SH-SY5Y (cell line): ENCODE results near the gene EPB41.

Experiments
- GATA2 ChIP-seq: IDR thresholded peaks from 2 replicates; pipeline ENCODE4 v1.6.1; 2011; ENCODE audit warnings: mild to moderate bottlenecking, low read depth, low read length
- GATA3 ChIP-seq: IDR thresholded peaks from 2 replicates; pipeline ENCODE4 v1.6.1; 2011; ENCODE audit warnings: low read depth, mild to moderate bottlenecking, low read length, moderate library complexity

GRCh38 chr1:28914228-28915030, at the start of gene EPB41:
- TF ChIP-seq GATA2 (no peak), GATA3 (no peak)
